Neural cell (in vitro differentiated cells): ENCODE measurements around the gene C10orf95. TPM values are rescaled to one million over a fixed set of nuclear protein-coding genes. Genes with fewer than 3 reads are reported as not detected.

Experiments used
- H2AFZ ChIP-seq: fragments of 200-600, 300-800 bp; sonication (generic), shearing (Covaris generic); 2 replicates; pipeline ENCODE4 v1.6.0; 2014; ENCODE audit warnings: low read depth, mild to moderate bottlenecking, antibody characterized with exemption, low read length, moderate library complexity
- H3F3A ChIP-seq: fragments of 200-600 bp; shearing (Covaris generic); 2 replicates; pipeline ENCODE4 v1.6.1; 2016; ENCODE audit warnings: mild to moderate bottlenecking, moderate library complexity, mixed read lengths, antibody characterized with exemption, low read length; ENCODE audit not compliant: insufficient read depth, poor library complexity, severe bottlenecking
- H3K27ac ChIP-seq: fragments of 200-600, 300-800 bp; sonication (generic), shearing (Covaris generic); 2 replicates; pipeline ENCODE4 v1.5.1; 2014; ENCODE audit warnings: mild to moderate bottlenecking, low read length, moderate library complexity
- H3K27me3 ChIP-seq: fragments of 300-800, 200-600 bp; sonication (generic), shearing (Covaris generic); 2 replicates; pipeline ENCODE4 v1.6.0; 2014; ENCODE audit warnings: mild to moderate bottlenecking, low read depth, low read length, moderate library complexity; ENCODE audit not compliant: insufficient read depth
- H3K36me3 ChIP-seq: fragments of 300-800, 200-600 bp; sonication (generic), shearing (Covaris generic); 2 replicates; pipeline ENCODE4 v1.5.1; 2014; ENCODE audit warnings: mild to moderate bottlenecking, antibody characterized with exemption, low read length, moderate library complexity; ENCODE audit not compliant: insufficient read depth
- H3K4me2 ChIP-seq: fragments of 300-800, 200-600 bp; sonication (generic), shearing (Covaris generic); 2 replicates; pipeline ENCODE4 v1.6.0; 2014; ENCODE audit warnings: mild to moderate bottlenecking, low read length
- H3K4me3 ChIP-seq: fragments of 300-800, 200-600 bp; sonication (generic), shearing (Covaris generic); 2 replicates; pipeline ENCODE4 v1.5.1; 2014; ENCODE audit warnings: mild to moderate bottlenecking, low read length, moderate library complexity
- H3K79me2 ChIP-seq: fragments of 200-600 bp; shearing (Covaris generic); replicated peaks from 2 replicates; pipeline ENCODE4 v1.6.0; 2014; ENCODE audit warnings: mild to moderate bottlenecking, low read length, moderate library complexity; ENCODE audit not compliant: insufficient read depth
- H3K9ac ChIP-seq: fragments of 300-800, 200-600 bp; sonication (generic), shearing (Covaris generic); 2 replicates; pipeline ENCODE4 v1.6.1; 2016; ENCODE audit warnings: mild to moderate bottlenecking, low read length, mixed read lengths
- H3K9me2 ChIP-seq: fragments of 200-600 bp; shearing (Covaris generic); 2 replicates; pipeline ENCODE4 v1.6.1; 2016; ENCODE audit warnings: mild to moderate bottlenecking, low read length, mixed read lengths; ENCODE audit not compliant: insufficient read depth
- H3K9me3 ChIP-seq: fragments of 200-600, 300-800 bp; sonication (generic), shearing (Covaris generic); 2 replicates; pipeline ENCODE4 v1.6.1; 2016; ENCODE audit warnings: mild to moderate bottlenecking, mixed run types, low read length, moderate library complexity, mixed read lengths
- H4K20me1 ChIP-seq: fragments of 200-600 bp; shearing (Covaris generic); 2 replicates; pipeline ENCODE4 v1.6.1; 2016; ENCODE audit warnings: mild to moderate bottlenecking, mixed run types; ENCODE audit not compliant: insufficient read depth
- EP300 ChIP-seq: fragments of 450-650 bp; conservative IDR thresholded peaks from 2 replicates; pipeline ENCODE4 v1.6.1; 2014; ENCODE audit warnings: antibody characterized with exemption, mild to moderate bottlenecking, moderate library complexity; ENCODE audit not compliant: poor library complexity, severe bottlenecking
- EZH2 ChIP-seq: fragments of 200-600, 300-800 bp; shearing (Covaris generic), sonication (generic); IDR thresholded peaks from 2 replicates; pipeline ENCODE4 v1.6.1; 2014; ENCODE audit warnings: antibody characterized with exemption, low read length, borderline replicate concordance, mild to moderate bottlenecking; ENCODE audit not compliant: insufficient read depth, poor library complexity, severe bottlenecking
- POLR2AphosphoS5 ChIP-seq: IDR thresholded peaks from 2 replicates; pipeline ENCODE4 v1.6.1; 2012
- SMC3 ChIP-seq: fragments of 450-650 bp; conservative IDR thresholded peaks from 2 replicates; pipeline ENCODE4 v1.6.1; 2014; ENCODE audit warnings: antibody characterized with exemption, mild to moderate bottlenecking, moderate library complexity; ENCODE audit not compliant: poor library complexity
- polyA plus RNA-seq: library from polyadenylated mRNA; depleted of rRNA; stranded (reverse); fragments of >200 nt; gene quantifications from 2 replicates; pipeline ENCODE4 v1.2.3, GENCODE V29; 2014
- TF ChIP-seq, protein P1 (sequence below): fragments of 450-650 bp; IDR thresholded peaks from 2 replicates; pipeline ENCODE4 v1.5.1; 2014; ENCODE audit warnings: antibody characterized with exemption, mild to moderate bottlenecking, moderate library complexity; ENCODE audit not compliant: poor library complexity, severe bottlenecking
- TF ChIP-seq, protein P2 (sequence below): IDR thresholded peaks from 2 replicates; pipeline ENCODE4 v1.6.1; 2012; ENCODE audit warnings: borderline replicate concordance

Gene C10orf95
- polyA plus RNA-seq, 1 donor from 2014 or later, result not detected

DNA sequence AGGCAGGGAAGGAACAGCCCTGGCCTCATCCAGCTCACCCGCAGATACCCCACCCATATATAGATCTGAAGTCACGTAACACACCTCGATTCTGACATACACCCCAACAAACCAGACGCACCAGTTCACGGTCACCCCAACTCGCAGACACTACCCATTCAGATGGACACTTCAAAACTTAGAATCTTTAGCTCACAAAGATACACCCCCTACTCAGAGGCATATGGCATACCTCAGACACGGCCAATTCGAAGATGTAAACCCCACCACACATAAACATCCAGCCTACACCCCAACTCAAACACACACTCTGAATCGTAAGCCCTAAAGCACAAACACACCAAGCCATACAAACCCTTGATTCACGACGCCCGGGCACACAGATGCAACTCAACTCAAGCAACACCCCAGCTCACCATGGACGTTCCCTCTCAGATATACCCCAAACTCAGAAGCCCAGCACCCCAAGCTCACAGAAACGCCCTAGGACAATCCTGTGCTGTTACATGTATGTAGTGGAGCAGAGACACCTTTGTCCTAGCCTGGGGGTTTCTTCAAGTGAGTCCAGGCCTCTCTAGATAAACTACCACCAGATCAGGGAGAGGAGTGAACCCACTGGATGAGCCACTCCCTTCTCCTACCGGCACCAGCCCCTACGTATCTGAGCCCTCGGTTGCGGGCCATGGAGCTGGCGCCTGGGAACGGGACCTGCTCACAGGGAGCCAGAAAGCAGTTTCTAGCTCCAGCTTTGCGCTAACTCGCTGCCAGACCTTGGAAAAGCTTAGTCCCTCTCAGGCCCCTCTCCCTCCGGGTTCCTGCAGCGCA lies 41.5 kb downstream of the C10orf95 start:
- Histone ChIP-seq H3K36me3 (no peaks in the 10 kb centered on the region), H2AFZ (no peak overlapping the region), H3K79me2 (peaks cover 8% of the 10 kb centered on the region), H3K4me3 (peak overlapping the region; percentile 62), H3K27ac (peak overlapping the region; percentile 62), H3K4me2 (peak overlapping the region; percentile 44), H3K9me3 (no peaks in the 10 kb centered on the region), H3K9me2 (no peaks in the 10 kb centered on the region), H3K27me3 (peaks cover 7% of the 10 kb centered on the region), H3K9ac (peak overlapping the region; percentile 58), H3F3A (no peaks in the 10 kb centered on the region), H4K20me1 (no peaks in the 10 kb centered on the region)
- TF ChIP-seq POLR2AphosphoS5, result peak; percentile 0
- TF ChIP-seq EZH2, result no peak

DNA sequence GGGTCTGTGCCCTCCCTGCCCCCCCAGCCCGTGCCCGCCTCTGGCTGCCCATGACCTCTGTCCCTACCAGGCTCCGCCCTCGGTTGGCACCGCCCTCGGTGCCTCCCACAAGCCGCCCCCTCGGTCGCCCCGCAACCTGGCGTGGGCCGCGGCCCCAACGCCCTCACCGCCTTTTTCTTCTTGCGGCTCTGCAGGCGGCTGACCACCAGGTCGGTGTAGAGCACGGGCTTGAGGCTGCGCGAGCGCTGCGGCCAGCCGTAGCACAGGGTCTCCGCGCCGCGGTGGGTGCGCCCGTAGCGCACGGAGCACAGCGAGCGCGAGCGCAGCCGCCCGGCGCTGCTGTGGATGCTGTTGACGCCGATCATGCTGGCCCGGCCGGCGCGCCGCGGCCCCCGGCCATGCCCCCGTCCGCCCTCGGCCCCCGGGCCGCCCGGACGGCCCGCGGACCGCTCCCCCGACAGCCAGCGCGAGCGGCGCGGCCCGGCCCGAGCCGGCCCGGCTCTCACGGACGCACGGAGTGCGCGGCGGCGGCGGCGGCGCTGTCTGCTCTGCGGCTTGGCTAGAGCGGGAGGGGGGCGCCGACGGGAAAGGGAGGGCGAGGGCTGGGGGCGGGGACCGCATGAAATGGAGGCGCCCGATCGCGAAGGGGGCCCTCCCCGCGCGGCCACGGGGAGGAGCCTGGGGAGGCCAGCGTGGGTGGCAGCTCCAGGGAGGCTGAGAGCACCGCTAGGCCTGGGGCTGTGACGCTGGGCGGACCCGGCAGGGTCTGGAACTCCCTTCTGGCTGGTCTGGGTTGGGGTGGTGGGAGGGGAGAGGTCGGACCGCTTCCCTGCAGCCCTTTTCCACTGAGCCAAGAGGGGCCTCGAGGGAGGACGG lies 42.4 kb downstream of the C10orf95 start:
- no peak for TF ChIP-seq EP300
- TF ChIP-seq SMC3, result no peak
- TF ChIP-seq POLR2AphosphoS5, result peak; percentile 13
- no peaks in the 10 kb centered on the region for H3K36me3 ChIP-seq
- H3K9me3 ChIP-seq, result no peaks in the 10 kb centered on the region
- peak overlapping the region; percentile 62 for H3K27ac ChIP-seq
- no peaks in the 10 kb centered on the region for H4K20me1 ChIP-seq
- peaks cover 7% of the 10 kb centered on the region for H3K27me3 ChIP-seq
- H3K4me2 ChIP-seq, result peak overlapping the region; percentile 44
- H3K4me3 ChIP-seq, result peak overlapping the region; percentile 77
- H2AFZ ChIP-seq, result no peak overlapping the region
- H3K79me2 ChIP-seq, result peaks cover 8% of the 10 kb centered on the region
- peak overlapping the region; percentile 64 for H3K9ac ChIP-seq
- H3K9me2 ChIP-seq, result no peaks in the 10 kb centered on the region
- no peaks in the 10 kb centered on the region for H3F3A ChIP-seq

DNA sequence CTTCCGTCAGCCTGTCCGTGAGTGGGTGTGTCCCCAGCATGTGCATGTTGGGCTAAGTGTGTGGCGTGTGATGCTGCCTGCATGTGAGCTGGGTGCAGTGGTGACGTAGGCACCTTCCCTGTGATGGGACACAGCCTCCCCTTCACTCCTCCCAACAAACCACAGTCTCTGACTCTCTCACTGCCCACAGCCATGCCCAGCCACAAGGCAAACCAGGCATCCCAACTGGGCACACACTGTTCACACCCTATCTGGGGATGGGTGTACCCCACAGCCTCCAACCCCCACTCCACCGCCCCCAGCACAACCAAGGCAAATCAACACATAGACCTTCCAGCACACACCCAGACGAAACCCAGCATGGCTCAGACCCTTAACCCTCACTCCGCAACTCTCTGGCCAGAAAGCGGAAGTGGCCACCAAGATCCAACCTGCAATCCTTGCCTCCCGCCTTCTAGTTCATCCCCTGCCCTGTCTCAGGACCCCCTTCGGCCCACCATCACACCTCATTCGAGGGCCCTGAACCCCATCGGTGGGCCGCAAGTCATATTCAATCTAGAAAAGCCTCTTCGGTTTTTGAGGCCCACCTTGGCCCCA lies 43.1 kb downstream of the C10orf95 start:
- Histone ChIP-seq H3K36me3 (no peaks in the 10 kb centered on the region), H3K9me2 (no peaks in the 10 kb centered on the region), H3K27ac (peak overlapping the region; percentile 5), H3F3A (no peaks in the 10 kb centered on the region), H3K27me3 (peaks cover 7% of the 10 kb centered on the region), H3K9me3 (no peaks in the 10 kb centered on the region), H3K4me3 (peak overlapping the region; percentile 77), H4K20me1 (no peaks in the 10 kb centered on the region), H3K4me2 (peak overlapping the region; percentile 12), H2AFZ (no peak overlapping the region), H3K79me2 (peaks cover 8% of the 10 kb centered on the region), H3K9ac (peak overlapping the region; percentile 64)
- TF ChIP-seq EZH2, result no peak
- TF ChIP-seq EP300, result no peak
- TF ChIP-seq, protein P1, sequence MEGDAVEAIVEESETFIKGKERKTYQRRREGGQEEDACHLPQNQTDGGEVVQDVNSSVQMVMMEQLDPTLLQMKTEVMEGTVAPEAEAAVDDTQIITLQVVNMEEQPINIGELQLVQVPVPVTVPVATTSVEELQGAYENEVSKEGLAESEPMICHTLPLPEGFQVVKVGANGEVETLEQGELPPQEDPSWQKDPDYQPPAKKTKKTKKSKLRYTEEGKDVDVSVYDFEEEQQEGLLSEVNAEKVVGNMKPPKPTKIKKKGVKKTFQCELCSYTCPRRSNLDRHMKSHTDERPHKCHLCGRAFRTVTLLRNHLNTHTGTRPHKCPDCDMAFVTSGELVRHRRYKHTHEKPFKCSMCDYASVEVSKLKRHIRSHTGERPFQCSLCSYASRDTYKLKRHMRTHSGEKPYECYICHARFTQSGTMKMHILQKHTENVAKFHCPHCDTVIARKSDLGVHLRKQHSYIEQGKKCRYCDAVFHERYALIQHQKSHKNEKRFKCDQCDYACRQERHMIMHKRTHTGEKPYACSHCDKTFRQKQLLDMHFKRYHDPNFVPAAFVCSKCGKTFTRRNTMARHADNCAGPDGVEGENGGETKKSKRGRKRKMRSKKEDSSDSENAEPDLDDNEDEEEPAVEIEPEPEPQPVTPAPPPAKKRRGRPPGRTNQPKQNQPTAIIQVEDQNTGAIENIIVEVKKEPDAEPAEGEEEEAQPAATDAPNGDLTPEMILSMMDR, result no peak
- TF ChIP-seq, protein P2, sequence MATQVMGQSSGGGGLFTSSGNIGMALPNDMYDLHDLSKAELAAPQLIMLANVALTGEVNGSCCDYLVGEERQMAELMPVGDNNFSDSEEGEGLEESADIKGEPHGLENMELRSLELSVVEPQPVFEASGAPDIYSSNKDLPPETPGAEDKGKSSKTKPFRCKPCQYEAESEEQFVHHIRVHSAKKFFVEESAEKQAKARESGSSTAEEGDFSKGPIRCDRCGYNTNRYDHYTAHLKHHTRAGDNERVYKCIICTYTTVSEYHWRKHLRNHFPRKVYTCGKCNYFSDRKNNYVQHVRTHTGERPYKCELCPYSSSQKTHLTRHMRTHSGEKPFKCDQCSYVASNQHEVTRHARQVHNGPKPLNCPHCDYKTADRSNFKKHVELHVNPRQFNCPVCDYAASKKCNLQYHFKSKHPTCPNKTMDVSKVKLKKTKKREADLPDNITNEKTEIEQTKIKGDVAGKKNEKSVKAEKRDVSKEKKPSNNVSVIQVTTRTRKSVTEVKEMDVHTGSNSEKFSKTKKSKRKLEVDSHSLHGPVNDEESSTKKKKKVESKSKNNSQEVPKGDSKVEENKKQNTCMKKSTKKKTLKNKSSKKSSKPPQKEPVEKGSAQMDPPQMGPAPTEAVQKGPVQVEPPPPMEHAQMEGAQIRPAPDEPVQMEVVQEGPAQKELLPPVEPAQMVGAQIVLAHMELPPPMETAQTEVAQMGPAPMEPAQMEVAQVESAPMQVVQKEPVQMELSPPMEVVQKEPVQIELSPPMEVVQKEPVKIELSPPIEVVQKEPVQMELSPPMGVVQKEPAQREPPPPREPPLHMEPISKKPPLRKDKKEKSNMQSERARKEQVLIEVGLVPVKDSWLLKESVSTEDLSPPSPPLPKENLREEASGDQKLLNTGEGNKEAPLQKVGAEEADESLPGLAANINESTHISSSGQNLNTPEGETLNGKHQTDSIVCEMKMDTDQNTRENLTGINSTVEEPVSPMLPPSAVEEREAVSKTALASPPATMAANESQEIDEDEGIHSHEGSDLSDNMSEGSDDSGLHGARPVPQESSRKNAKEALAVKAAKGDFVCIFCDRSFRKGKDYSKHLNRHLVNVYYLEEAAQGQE, result no peak
